A172 (cell line): ENCODE results near the gene LRP1B. TPM values are rescaled to one million over a fixed set of nuclear protein-coding genes. Genes with fewer than 3 reads are reported as not detected.

ENCODE experiments used
- DNase-seq: peaks from one replicate; pipeline ENCODE4 v3.0.0-alpha.2; 2015; ENCODE audit warnings: low spot score
- total RNA-seq: library from RNA; depleted of rRNA; stranded (reverse); fragments of >200 nt; shearing (Covaris generic); gene quantifications from 2 replicates; pipeline ENCODE4 v1.2.3, GENCODE V29; 2014

LRP1B gene
- total RNA-seq, 1 experiment from 2014 or later: 0.03 TPM

DNA sequence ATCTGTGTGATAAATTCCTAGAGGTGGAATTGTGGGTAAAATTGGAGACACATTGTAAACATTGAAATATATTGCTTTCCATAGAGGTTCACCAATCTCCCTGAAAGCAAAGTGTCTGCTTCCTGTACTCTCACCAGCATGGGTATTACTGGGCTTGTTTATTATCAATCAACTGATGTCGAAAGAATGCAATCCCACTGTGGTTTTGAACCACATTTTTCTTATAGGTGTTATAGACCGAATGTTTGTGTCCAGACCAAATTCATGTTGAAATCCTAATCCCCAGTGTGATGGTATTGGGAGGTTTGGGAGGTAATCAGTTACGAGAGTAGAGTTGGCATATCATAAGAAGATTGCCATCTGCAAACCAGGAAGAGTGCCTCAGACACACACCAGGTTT is 1212.4 kb downstream of the LRP1B start:
- no peak for DNase-seq

DNA sequence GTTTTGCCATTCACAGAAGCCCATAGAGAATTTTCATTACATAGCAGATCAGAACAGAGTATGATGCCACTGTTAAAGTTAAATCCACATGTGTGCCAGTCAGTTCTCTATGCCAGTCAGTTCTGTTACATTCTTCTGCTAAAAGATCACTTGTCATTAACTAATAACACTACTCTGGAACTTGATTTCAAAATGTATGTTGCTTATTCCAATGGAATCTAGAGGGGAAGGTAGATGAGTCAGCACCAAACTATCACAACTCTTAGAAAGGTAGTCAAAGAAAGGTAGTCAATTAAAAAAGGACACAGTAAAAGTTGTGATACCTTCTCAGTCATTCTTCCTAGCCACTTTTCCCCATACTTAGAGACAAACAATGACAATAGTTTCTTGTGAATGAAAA is 1214.4 kb downstream of the LRP1B start:
- no peak for DNase-seq

- DNase-seq: no peak
Measured at GRCh38 chr2:140910683-140911082, 1220.1 kb downstream of the LRP1B start.

DNA sequence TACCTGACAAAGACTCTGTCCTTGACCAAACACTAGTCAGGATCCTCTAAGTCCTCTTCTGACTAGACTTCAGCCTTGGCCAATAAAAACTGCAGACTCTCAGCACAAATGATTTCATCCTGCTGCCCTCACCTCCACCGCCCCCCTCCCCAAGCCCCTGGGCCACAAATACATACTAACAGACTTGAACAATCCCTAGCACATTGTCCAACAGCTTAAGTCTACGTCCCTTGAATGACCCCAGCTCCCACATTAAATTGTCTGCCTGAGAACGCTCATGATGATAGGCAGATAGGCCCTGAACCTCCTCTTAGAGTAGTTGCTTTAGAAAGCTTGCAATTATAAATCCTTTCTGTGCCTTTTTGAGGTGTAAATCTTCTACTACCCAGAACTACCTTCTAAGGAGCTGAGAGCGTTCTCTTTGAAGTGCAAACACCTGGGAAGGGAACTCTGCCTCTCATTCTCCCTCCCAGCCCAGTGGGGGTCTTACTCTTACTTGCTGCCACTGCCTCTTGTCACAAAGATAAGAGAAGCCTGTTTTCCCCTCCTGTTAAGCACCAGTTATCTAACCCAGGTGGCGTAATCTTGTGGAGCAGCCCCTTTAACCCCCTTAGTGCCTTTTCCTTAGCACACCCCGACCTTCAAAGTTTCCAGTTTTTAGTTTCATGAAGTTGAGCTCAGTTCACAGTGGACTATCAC is 1225.6 kb downstream of the LRP1B start:
- DNase-seq: no peak

- DNase-seq: no peak
Measured at GRCh38 chr2:140895378-140895777, 1235.4 kb downstream of the LRP1B start.

- DNase-seq: peak; percentile 44
Measured at GRCh38 chr2:140893685-140894084, 1237.1 kb downstream of the LRP1B start.

GRCh38 chr2:140892911-140893637 is 1237.7 kb downstream of the LRP1B start:
- no peak for DNase-seq

DNA sequence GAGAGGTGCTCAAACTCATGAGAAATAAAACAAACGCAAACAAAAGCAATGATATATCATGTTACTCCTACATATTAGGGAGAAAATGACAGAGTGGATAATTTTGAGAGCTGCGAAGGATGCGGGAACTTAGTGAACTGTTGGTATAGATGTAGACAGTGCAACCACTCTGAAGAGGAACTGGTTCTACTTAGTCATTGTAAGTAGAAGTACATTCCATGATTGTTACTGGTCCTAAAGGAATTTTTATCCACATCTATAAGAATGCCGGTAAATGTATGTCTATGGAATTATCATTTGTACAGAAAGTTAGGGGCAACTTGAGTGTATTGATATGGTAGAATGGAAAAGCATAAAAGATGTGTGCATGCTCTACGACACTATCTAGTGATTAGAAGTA is 1238.4 kb downstream of the LRP1B start:
- no peak for DNase-seq

- DNase-seq: no peak
Measured at GRCh38 chr2:140891614-140892212, 1239.1 kb downstream of the LRP1B start.

- no peak for DNase-seq
Measured at GRCh38 chr2:140882671-140883620, 1247.9 kb downstream of the LRP1B start.

GRCh38 chr2:140880573-140880972 is 1250.2 kb downstream of the LRP1B start:
- no peak for DNase-seq

DNA sequence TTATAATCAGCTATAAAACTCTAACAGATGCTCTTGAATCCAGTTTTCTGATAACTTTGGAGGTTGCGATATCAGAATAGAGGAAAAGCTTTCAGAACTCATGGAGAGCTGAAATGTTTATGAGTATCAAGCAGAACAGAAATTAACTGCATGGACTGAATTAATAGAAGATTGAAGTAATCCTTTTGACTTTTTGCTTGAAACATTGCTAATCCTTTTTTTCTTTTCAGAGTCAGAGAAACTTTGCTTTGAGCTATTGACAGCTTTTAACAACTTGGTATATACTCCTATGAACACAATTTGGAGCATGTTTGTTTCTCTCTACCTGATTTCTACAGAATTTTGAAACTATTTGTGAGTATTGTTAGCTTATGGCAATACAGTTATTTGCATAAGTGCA is 1254.8 kb downstream of the LRP1B start:
- DNase-seq: no peak

DNA sequence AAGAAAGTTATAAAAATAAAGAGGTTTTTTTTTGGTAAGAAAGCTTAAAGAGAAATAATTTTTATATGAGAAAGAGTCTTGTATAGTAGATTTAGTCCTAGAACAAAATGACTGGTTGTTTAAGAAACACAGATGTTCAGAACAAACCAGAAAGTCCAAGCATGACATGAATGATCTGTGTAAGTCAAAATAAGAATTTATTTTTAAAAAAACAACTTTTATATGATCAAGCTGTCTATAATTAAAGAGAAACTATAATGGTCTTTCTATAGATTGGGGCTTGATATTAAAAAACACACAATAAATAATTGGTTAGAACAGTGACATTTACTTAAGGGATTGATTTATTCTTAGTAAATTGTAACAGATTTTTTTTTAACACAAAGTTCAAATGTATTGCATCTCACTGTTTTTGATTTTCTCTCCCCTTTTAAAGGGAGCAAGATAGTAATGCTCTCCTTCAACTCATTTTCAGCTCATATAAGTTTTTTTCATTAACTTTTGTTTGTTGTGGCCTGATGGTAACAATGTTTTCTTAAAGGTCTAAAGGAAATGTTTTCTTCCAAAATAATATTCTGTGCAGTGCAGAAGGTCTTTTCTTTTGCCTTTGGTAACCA is 1256.8 kb downstream of the LRP1B start:
- no peak for DNase-seq

GRCh38 chr2:140869925-140870324 is 1260.9 kb downstream of the LRP1B start:
- DNase-seq: no peak

GRCh38 chr2:140869107-140869506 is 1261.7 kb downstream of the LRP1B start:
- no peak for DNase-seq

DNA sequence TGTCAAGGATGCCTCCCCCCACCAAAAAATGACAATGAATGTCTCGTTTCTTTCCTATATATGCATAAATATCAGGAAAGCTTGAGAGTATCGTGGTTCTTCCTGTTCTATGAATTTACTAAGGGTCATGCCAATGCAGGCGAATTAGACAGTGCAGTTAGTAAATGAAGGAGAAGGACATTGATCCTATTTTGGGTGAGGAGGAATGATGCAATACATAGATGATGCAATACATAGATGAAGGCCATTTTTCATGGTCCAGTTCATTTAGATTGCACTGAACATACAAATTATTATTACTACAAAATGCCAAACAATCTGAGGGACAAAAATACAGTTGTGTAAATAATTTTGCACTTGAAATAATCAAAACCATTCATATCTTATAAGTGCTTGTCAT is 1265.0 kb downstream of the LRP1B start:
- no peak for DNase-seq

- DNase-seq: peak; percentile 69
Measured at GRCh38 chr2:140863713-140864112, 1267.1 kb downstream of the LRP1B start.

- DNase-seq: no peak
Measured at GRCh38 chr2:140862181-140862580, 1268.6 kb downstream of the LRP1B start.

DNA sequence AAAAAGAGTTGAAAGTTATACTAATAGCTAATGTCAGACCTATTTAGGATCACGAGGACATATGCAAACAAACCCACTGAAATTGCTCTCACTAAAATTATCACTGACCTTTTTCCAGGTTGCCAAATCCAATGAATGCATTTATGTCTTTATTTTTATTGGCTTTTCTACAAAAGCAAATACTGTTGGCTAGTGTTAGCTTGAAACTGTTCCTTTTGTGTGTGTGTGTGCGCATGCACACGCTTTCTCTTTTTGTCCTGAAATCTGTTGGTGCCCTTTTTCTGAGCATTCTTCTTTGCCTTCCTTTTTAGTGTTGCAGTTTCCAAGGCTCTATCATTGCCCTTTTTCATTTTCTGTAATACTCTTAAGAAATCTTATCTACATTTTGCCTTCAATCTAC is 1269.2 kb downstream of the LRP1B start:
- DNase-seq: no peak

DNA sequence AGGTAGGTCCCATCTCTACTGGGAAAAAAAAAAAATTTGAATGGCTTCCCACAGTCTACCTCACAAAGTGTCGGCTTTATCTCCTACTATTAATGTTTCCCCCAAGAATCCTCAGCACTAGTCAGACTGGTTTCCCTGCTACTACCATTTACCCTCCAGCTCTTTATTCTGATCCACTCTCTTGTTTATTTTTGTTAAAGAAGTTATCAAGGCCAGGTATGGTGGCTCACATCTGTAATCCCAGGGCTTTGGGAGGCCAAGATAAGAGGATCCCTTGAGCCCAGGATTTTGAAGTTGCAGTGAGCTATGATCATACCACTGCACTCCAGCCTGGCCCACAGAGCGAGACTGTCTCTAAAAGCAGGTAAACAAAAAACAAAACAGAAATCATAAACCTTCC is 1275.3 kb downstream of the LRP1B start:
- DNase-seq: no peak

DNA sequence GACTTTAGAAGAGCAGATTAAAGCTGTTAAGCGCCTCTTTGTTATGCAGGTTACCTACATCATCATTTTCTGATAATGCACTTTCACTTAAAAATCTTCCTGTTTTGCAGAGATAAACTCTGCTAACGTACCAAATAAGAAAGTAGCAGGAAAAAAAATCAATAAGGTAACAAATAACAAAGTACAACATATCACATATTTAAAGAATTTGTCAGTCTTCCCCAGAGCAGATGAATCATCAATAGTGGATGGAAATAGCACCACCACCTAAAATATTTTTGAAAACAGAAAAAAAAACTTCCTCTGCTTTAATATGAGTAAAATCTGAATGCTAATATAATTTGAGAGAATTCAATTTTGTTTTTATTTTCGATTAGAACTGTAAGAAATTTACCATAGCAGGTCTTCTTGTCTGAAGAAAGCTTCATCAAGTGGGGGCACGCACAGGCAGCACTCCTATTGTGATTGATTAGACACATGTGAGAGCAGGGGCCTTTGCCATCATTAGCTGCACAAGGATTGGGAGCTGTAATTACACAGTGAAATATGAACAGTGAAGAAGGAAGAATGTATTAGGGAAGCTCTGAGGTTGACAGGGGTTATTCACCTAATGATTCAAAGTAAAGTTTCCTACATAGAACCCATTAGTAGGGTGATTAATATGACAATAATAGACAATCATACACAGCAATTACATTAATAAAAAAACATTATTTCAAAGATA is 1279.4 kb downstream of the LRP1B start:
- DNase-seq: no peak
